RWPE2 (cell line): ENCODE results near the gene SELPLG.
"Not testable (repeated sequence)": the region's sequence is repeated elsewhere in the genome, so short reads cannot be mapped to it uniquely, and the experiment has no call there.

Source experiments
- ATAC-seq: fragments of 200-7000 bp; cut with Tn5 transposase; 3 replicates; pipeline ENCODE4 v1.9.1; 2021; ENCODE audit warnings: low read depth
- DNase-seq: peaks from one replicate; pipeline ENCODE4 v3.0.0-alpha.2; 2020; ENCODE audit warnings: low spot score
- H3K27ac ChIP-seq: fragments of 450-650 bp; 2 replicates; pipeline ENCODE4 v1.5.1; 2017; ENCODE audit warnings: mild to moderate bottlenecking; ENCODE audit not compliant: poor library complexity, severe bottlenecking
- H3K27me3 ChIP-seq: fragments of 250-450 bp; sonication (Bioruptor Pico); 2 replicates; pipeline ENCODE4 v1.5.1; 2021; ENCODE audit warnings: mild to moderate bottlenecking, moderate library complexity; ENCODE audit not compliant: insufficient read depth, poor library complexity, severe bottlenecking
- H3K36me3 ChIP-seq: fragments of 250-450 bp; sonication (Bioruptor Pico); 2 replicates; pipeline ENCODE4 v1.5.1; 2020; ENCODE audit warnings: low read depth, mild to moderate bottlenecking, moderate library complexity
- H3K4me1 ChIP-seq: fragments of 250-450 bp; sonication (Bioruptor Pico); 2 replicates; pipeline ENCODE4 v1.5.1; 2021; ENCODE audit warnings: mild to moderate bottlenecking, moderate library complexity; ENCODE audit not compliant: insufficient read depth, poor library complexity, severe bottlenecking
- H3K4me3 ChIP-seq: fragments of 250-450 bp; sonication (Bioruptor Pico); 2 replicates; pipeline ENCODE4 v1.5.1; 2021; ENCODE audit warnings: mild to moderate bottlenecking, moderate library complexity; ENCODE audit not compliant: severe bottlenecking
- H3K9me3 ChIP-seq: fragments of 250-450 bp; sonication (Bioruptor Pico); 2 replicates; pipeline ENCODE4 v1.5.1; 2021; ENCODE audit warnings: mild to moderate bottlenecking, moderate library complexity; ENCODE audit not compliant: severe bottlenecking
- CTCF ChIP-seq: fragments of 450-650 bp; IDR thresholded peaks from one replicate; pipeline ENCODE4 v1.5.1; 2017; ENCODE audit warnings: mild to moderate bottlenecking, moderate library complexity; ENCODE audit not compliant: poor library complexity, severe bottlenecking

The SELPLG gene

GRCh38 chr12:108635201-108635996 lies 1.7 kb upstream of the SELPLG start:
- H3K27me3 ChIP-seq = no peaks in the 10 kb centered on the region
- DNase-seq = no peak
- peaks cover 20% of the 10 kb centered on the region for H3K4me1 ChIP-seq
- H3K4me3 ChIP-seq = no peak overlapping the region
- H3K9me3 ChIP-seq = no peaks in the 10 kb centered on the region
- ATAC-seq = no peak
- H3K27ac ChIP-seq = no peak overlapping the region
- no peaks in the 10 kb centered on the region for H3K36me3 ChIP-seq
- no peak for TF ChIP-seq CTCF

- Histone ChIP-seq H3K4me1 (peaks cover 25% of the 10 kb centered on the region), H3K9me3 (no peaks in the 10 kb centered on the region), H3K4me3 (no peak overlapping the region), H3K27ac (no peak overlapping the region), H3K36me3 (no peaks in the 10 kb centered on the region), H3K27me3 (no peaks in the 10 kb centered on the region)
- TF ChIP-seq CTCF = no peak
- DNase-seq (no peak), ATAC-seq (no peak)
These were observed 652 bp upstream of the SELPLG start for GRCh38 chr12:108634341-108634751.

- Histone ChIP-seq H3K36me3 (no peaks in the 10 kb centered on the region), H3K27ac (no peak overlapping the region), H3K27me3 (no peaks in the 10 kb centered on the region), H3K4me1 (peaks cover 37% of the 10 kb centered on the region), H3K4me3 (no peak overlapping the region), H3K9me3 (no peaks in the 10 kb centered on the region)
- no peak for DNase-seq
- no peak for ATAC-seq
- no peak for TF ChIP-seq CTCF
These were observed 587 bp downstream of the SELPLG start for GRCh38 chr12:108633081-108633533.

GRCh38 chr12:108631261-108631660 lies 2.4 kb downstream of the SELPLG start:
- DNase-seq, ATAC-seq, H3K4me3 ChIP-seq, H3K27me3 ChIP-seq, H3K36me3 ChIP-seq, H3K9me3 ChIP-seq: not testable (repeated sequence)
- H3K27ac ChIP-seq = peak overlapping the region; percentile 84
- H3K4me1 ChIP-seq = peaks cover 39% of the 10 kb centered on the region

GRCh38 chr12:108630481-108631207 lies 3.0 kb downstream of the SELPLG start:
- DNase-seq = no peak
- ATAC-seq = peak; percentile 43
- TF ChIP-seq CTCF = peak; percentile 4
- no peaks in the 10 kb centered on the region for H3K36me3 ChIP-seq
- no peaks in the 10 kb centered on the region for H3K9me3 ChIP-seq
- H3K4me3 ChIP-seq = no peak overlapping the region
- peak overlapping the region; percentile 84 for H3K27ac ChIP-seq
- H3K4me1 ChIP-seq = peaks cover 39% of the 10 kb centered on the region
- H3K27me3 ChIP-seq = no peaks in the 10 kb centered on the region
